RWPE1 (cell line): ENCODE measurements around the gene FUZ.

Experiments used
- CTCF ChIA-PET: fragments of 350-600 bp; sonication (Branson Sonifier 250); formaldehyde crosslinking; extraction: SDS; loops from one replicate; lab custom pipeline; 2021; lab: Yijun Ruan, JAX
- POLR2A ChIA-PET: fragments of 400-600 bp; formaldehyde crosslinking; extraction: SDS; loops from one replicate; lab custom pipeline; 2020; ENCODE audit warnings: antibody characterized with exemption; ENCODE audit not compliant: low non-redundant PET; lab: Yijun Ruan, JAX
- DNase-seq: peaks from one replicate; pipeline ENCODE4 v3.0.0; 2012; ENCODE audit warnings: low spot score
- H3K27ac ChIP-seq: fragments of 450-650 bp; 2 replicates; pipeline ENCODE4 v1.5.1; 2017
- CTCF ChIP-seq: fragments of 450-650 bp; conservative IDR thresholded peaks from 2 replicates; pipeline ENCODE4 v1.5.1; 2017; ENCODE audit warnings: low read depth, mild to moderate bottlenecking

The FUZ gene

GRCh38 chr19:49859682-49860335, 46.7 kb upstream of the FUZ start:
- CTCF ChIA-PET = no interaction called here
- POLR2A ChIA-PET = no interaction called here
- TF ChIP-seq CTCF = no peak
- no peak for DNase-seq
- peak overlapping the region; percentile 71 for H3K27ac ChIP-seq

GRCh38 chr19:49858088-49858985, 45.2 kb upstream of the FUZ start:
- POLR2A ChIA-PET = no interaction called here
- peak overlapping the region; percentile 71 for H3K27ac ChIP-seq

GRCh38 chr19:49857838-49858087, 44.7 kb upstream of the FUZ start:
- DNase-seq = no peak
- TF ChIP-seq CTCF = no peak
- CTCF ChIA-PET = interaction anchor here (0.6 kb wide), 1 partner anchor 106 kb away, joined by 3 read pairs; no protein-coding TSS in a partner anchor
- H3K27ac ChIP-seq = peak overlapping the region; percentile 71
- POLR2A ChIA-PET = interaction anchor here (0.6 kb wide), 1 partner anchor 844 kb away, joined by 4 read pairs; no protein-coding TSS in a partner anchor

More at GRCh38 chr19:49858088-49858985, 45.2 kb upstream of the FUZ start:
- DNase-seq = no peak
- no peak for TF ChIP-seq CTCF
- CTCF ChIA-PET = interaction anchor here (0.6 kb wide), 1 partner anchor 107 kb away, joined by 3 read pairs; no protein-coding TSS in a partner anchor

- POLR2A ChIA-PET = interaction anchor here (0.6 kb wide), 1 partner anchor 843 kb away, joined by 4 read pairs; no protein-coding TSS in a partner anchor
- CTCF ChIA-PET = no interaction called here
- TF ChIP-seq CTCF = no peak
These were observed 44.2 kb upstream of the FUZ start for GRCh38 chr19:49857061-49857837.

GRCh38 chr19:49856574-49857021, 43.5 kb upstream of the FUZ start:
- POLR2A ChIA-PET = no interaction called here
- TF ChIP-seq CTCF = no peak
- DNase-seq = no peak
- CTCF ChIA-PET = no interaction called here
- peak overlapping the region; percentile 71 for H3K27ac ChIP-seq

More at GRCh38 chr19:49857061-49857837, 44.2 kb upstream of the FUZ start:
- H3K27ac ChIP-seq = peak overlapping the region; percentile 71
- DNase-seq = no peak
